SU-DHL-6 (cell line): Measurements from ENCODE around the gene CRIM1.

Experiments used
- EZH2phosphoT487 ChIP-seq: fragments of 200-600 bp; sonication (generic), shearing (Covaris generic); conservative IDR thresholded peaks from 2 replicates; pipeline ENCODE4 v1.6.1; 2018; ENCODE audit warnings: mild to moderate bottlenecking, antibody characterized with exemption, low read length, moderate library complexity, mixed read lengths
- TF ChIP-seq, protein P1 (sequence below): fragments of 200-600 bp; sonication (generic); IDR thresholded peaks from one replicate; pipeline ENCODE4 v1.5.1; 2017; ENCODE audit warnings: antibody characterized with exemption, mild to moderate bottlenecking, low read length, moderate library complexity; ENCODE audit not compliant: insufficient read depth, poor library complexity, severe bottlenecking

DNA sequence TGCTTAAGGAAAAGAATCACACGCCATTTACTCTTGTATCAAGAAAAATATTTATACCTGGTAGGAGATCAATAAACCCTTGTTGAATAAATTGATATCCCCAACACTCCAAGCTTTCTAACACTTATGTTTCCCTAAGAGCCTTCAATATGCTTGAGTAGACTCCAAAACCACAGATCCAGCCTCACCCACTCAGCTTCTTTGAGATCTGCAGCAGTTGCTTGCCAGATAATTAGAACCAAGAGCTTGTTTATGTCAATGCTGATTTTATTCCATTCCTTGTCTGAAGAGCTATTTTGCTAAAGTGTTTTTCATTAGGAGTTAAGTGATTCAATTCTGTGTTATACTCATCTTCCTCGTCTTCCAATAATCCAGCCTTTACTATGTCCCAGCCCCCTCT is 26.3 kb upstream of the CRIM1 start:
- TF ChIP-seq, protein P1, sequence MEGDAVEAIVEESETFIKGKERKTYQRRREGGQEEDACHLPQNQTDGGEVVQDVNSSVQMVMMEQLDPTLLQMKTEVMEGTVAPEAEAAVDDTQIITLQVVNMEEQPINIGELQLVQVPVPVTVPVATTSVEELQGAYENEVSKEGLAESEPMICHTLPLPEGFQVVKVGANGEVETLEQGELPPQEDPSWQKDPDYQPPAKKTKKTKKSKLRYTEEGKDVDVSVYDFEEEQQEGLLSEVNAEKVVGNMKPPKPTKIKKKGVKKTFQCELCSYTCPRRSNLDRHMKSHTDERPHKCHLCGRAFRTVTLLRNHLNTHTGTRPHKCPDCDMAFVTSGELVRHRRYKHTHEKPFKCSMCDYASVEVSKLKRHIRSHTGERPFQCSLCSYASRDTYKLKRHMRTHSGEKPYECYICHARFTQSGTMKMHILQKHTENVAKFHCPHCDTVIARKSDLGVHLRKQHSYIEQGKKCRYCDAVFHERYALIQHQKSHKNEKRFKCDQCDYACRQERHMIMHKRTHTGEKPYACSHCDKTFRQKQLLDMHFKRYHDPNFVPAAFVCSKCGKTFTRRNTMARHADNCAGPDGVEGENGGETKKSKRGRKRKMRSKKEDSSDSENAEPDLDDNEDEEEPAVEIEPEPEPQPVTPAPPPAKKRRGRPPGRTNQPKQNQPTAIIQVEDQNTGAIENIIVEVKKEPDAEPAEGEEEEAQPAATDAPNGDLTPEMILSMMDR, result no peak
- TF ChIP-seq EZH2phosphoT487, result no peak
